Suppressor macrophage (primary cell): ENCODE results near the gene GRIN2A.

Experiments used
- DNase-seq, 4 experiments: peaks; one replicate each; pipeline ENCODE4 v3.0.0-alpha.2; 2020 to 2022

Gene GRIN2A

DNA sequence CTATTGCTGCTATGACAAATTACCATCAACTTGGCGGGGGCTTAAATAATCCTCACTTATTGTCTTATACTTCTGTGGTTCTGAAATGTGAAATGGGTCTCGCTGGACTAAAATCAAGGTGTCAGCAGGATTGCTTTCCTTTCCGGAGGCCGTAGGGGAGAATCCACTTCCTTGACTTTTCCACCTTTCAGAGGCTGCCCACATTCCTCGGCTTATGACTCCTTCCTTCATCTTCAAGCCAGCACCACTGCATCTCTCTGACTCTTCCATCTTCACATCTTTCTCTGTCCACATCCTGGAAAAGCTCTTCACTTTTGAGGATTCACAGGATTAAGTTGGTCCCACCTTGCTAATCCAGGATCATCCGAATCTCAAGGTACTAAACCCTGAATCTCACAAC is 217.8 kb downstream of the GRIN2A start:
- DNase-seq = no peak

- DNase-seq = no peak
Observed at GRCh38 chr16:9957433-9957832, 224.8 kb downstream of the GRIN2A start.

DNA sequence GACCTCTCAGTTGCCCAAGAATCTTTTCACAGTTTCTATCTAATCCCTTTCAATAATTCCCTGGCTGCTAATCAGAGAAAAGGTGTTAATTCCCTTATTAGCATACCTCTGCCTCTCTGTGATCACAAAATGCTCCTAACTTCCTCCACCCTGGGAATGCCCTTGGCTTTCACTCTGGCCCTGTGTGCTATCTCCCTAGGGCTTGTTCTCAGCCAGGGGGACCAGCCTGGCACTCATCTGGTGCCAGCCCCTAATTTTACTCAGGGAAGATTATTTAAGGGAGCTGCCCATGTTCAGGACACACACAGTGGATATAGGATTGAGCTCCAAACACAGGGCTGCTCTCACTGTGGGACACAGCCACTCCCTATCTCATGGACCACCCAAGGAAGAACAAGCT is 225.2 kb downstream of the GRIN2A start:
- no peak for DNase-seq

- no peak for DNase-seq
Observed at GRCh38 chr16:9955677-9956076, 226.6 kb downstream of the GRIN2A start.

DNA sequence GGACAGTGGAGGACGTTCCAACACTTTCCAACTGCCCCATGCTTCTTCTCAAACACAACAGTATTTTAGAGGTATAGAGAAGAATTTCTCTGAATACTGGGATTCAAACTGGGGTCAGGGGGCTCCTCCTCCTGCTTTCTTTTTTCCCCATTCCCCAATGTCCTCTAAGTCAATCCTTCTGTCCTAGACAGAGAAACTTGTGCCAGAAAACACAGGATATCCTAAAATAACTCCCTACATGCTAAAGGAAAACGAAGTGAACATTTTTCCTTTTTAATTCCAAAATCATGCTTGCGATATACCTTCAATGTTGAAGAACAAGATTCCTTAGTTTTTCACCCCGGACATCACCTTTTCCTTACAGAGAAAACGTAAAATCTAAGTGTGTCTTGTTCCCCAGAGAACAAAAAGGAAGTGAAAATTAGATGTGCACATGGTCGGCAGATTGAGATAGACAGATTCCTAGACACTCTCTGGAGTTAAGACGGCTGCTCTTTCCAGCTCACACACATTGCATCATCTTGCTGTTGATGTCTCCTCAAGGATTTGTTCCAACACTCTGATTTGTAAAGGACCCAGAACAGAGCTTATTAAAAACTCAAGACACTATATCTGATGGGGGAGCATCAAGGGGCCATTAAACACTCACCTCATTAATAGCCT is 228.2 kb downstream of the GRIN2A start:
- no peak for DNase-seq

DNA sequence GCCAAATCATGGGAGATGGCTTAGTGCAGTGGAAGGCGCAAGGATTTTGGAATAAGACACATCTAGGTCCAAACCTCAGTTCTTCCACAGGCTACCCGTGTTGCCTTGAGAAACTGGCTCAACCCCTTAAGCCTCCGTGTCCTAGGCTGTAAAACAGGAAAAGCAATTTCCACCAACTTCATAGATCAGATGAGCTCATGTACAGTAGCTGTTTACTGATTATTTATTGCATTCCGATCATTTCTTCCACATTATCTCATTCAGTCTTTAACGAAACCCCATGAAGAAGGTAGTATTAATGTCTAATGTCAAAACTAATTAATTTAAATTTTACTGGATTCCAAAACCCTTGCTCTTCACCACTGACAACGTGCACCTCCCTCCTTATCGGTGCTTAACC is 231.6 kb downstream of the GRIN2A start:
- DNase-seq = no peak

DNA sequence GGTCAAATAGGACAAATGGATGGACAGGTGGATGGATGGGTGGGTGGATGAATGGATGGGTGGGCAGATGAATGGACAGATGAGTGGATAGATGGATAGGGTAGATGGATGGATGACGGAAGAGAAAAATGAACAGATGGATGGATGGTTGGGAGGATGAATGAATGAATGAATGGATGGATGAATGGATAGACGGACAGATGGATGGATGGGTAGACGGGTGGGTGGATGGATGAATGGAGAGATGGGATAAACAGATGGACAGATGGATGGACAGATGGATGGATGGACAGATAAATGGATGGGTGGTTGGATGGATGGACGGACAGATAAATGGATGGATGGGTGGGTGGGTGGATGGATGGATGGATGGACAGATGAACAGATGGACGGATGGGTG is 232.8 kb downstream of the GRIN2A start:
- DNase-seq = no peak

- DNase-seq = no peak
Observed at GRCh38 chr16:9948933-9949332, 233.3 kb downstream of the GRIN2A start.

DNA sequence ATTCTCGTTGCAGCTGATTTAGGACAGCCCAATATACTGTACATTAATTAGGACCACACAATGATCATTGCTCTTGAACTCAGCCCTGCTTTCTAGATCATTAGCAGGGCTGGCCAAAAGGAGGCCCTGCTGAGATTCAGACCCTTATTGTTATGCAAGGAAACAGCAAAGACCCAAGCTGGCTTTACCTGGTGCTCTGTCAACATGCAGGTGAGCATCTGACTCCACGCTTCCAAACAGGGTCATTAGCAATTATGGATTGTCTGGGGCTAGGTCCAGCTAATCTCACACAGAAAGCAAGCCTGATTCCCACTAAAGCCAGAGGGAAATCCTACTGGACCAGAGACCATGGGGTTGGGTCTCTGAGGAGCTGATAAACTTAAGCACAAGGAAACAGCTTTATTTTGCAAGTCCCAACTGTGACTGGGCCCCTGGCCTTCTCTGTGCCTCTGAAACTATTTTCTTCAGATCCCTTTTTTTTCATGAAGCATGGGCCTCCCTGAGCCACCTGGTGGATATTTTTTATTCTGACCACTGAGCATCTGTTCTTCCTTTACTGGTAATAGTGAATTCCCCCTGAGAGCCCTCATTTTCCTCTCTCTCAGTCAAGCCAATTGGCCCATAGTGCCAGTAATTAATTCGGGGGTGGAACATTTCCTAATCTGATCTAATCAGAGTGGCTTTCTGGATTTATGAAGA is 236.1 kb downstream of the GRIN2A start:
- DNase-seq = no peak

- no peak for DNase-seq
Observed at GRCh38 chr16:9943121-9943520, 239.1 kb downstream of the GRIN2A start.

DNA sequence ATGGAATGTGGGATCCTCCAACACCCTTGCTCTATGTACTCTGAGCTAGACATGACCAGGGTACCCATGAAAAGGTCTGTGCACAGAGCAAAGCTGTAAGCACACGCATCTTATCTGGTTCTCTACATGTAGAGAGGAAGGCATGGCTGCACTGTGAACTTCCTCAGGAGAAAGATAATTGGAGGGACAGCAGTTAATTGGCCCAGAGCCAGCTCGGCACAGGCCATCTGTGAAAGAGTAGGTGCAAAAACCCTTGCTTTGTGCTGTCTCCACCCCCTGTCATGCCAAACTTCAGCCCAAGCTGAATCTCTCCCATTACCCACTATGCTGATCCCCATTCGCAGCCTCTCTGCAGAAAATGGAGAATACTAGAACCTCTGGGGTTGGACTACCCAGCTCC is 241.0 kb downstream of the GRIN2A start:
- DNase-seq = no peak

DNA sequence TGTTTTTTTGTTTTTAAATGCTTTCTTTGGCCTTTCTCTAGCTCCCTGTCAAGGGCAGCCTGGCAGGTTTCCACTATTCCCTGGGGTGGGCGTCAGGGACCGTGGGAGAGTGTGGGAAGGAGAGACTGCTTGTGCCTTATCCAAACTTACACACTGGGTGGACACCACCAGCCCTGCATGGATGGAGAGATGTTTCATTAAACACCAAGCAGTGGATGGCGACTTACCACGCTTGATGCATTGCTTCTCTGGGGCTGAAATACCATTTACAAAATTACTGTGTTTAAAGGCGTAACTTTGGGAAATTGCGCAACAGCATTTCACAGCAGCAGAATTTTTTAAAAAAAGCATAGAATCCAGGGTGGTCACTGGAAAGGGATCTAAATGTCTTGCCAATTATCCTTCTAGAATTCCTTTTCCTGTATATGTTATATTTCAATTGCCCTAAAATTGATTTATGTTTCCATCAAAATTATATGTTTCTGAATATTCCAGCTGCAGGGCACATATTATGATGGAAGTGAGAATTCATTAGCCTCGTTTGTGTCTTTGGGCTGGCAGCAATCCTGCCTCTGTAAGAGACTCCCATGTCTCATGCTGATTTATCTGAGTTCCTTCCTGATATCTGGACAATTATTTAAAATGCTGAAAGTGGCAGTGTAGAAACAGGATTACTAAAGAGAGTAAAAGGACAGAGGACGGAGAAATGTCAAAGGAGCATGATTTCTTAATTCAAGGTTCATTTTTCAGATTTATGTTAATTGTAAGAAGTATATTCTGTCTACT is 247.3 kb downstream of the GRIN2A start:
- no peak for DNase-seq

GRCh38 chr16:9932919-9933653 is 249.1 kb downstream of the GRIN2A start:
- DNase-seq = no peak

GRCh38 chr16:9932000-9932399 is 250.2 kb downstream of the GRIN2A start:
- no peak for DNase-seq

DNA sequence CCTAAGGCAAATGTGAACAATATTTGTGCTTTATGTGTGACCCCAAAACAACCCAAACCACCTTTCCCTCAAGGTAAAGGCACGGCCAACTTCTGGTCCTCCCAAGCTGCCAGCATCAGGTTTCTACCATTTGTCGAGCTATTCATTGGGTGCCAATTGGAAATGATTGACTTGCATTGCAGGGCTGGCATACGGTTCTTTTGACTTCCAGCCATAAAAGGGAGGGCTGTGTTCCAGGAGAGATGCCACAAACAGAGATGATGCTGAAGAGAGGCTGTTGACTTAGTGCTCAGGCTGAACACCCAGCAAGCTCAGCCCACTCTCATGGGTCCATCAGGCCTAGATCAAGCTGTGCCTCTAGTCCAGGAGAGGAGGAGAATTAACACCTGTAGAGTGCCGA is 252.4 kb downstream of the GRIN2A start:
- no peak for DNase-seq

- peak in 2 of 4 experiments; percentile 3 to 12 for DNase-seq
Observed at GRCh38 chr16:9929313-9929712, 252.9 kb downstream of the GRIN2A start.

GRCh38 chr16:9922441-9922840 is 259.8 kb downstream of the GRIN2A start:
- no peak for DNase-seq

DNA sequence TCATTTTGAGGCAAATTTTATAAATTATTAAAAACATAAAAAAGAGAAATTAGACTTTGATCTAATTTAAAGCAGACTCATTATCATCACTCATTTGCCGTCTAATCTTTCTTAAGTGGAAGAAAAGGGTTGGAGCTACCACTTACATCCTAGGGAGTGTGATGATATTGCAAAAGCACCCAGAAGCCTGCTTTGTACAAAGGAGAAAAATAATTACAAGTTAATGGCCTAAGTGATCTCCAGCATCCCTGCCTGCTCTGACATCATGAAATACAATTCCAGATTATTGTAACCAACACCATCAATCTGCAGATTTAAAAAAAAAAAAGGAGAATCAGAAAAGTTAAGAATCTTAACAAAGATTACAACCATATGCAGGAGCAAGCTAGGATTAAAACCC is 260.2 kb downstream of the GRIN2A start:
- DNase-seq = no peak

- no peak for DNase-seq
Observed at GRCh38 chr16:9919460-9919859, 262.8 kb downstream of the GRIN2A start.

GRCh38 chr16:9917691-9918090 is 264.5 kb downstream of the GRIN2A start:
- no peak for DNase-seq

DNA sequence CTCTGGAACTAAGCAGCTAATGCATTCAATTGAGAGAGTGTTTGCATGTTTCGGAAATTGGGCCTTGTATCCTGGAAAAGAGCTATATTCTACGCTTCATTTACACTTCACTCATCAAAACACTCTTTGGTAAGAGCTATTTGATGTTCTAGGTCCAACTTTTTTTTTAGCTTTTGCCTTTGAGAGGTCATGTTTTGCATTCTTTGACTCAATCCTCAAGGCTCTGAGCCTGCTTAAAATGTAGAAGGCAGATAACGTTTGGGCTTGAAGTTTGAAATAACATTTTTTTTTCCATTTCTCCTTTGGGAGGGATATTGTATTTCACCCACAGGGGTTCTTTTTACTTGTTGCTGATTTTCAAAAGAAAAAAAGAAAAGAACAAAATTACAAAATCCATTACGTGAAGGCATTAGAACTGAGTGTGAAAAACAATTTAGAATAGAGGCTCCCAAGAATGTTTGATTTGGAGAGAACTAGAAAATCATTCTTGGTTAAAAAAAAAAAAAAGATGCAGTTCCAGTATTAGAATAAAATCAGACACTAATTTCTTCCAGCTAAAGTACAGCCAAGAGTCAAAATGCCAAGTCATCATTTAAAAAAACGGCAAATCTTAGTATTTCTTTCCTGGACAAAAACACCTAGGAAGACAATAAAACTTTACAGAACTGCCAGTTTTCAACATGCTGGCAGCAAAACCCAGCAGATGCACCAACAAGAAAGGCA is 268.5 kb downstream of the GRIN2A start:
- no peak for DNase-seq

- no peak for DNase-seq
Observed at GRCh38 chr16:9911989-9912388, 270.2 kb downstream of the GRIN2A start.
